AG04450 (cell line): ENCODE data around the gene ZNF581. TPM values are rescaled to one million over a fixed set of nuclear protein-coding genes. Genes with fewer than 3 reads are reported as not detected.

Source experiments
- CTCF ChIA-PET: fragments of 300-600, 350-600 bp; formaldehyde crosslinking; extraction: SDS; loops from one replicate; lab custom pipeline; 2022; ENCODE audit warnings: antibody characterized with exemption, inconsistent platforms; lab: Charles Lee
- POLR2A ChIA-PET: fragments of 350-600 bp; formaldehyde crosslinking; extraction: SDS; loops from one replicate; lab custom pipeline; 2021; ENCODE audit warnings: antibody characterized with exemption, inconsistent platforms; lab: Yijun Ruan, JAX
- DNase-seq: peaks from one replicate; pipeline ENCODE4 v3.0.0-alpha.2; 2011; ENCODE audit warnings: low read depth, low spot score
- H3K27ac ChIP-seq: one replicate; pipeline ENCODE4 v1.5.1; 2012; ENCODE audit warnings: low read depth, low read length, control low read depth
- H3K27me3 ChIP-seq: one replicate; pipeline ENCODE4 v1.6.0; 2012; ENCODE audit warnings: low read length; ENCODE audit not compliant: control insufficient read depth, insufficient read depth
- H3K4me3 ChIP-seq: 2 replicates; pipeline ENCODE4 v1.5.1; 2011; ENCODE audit warnings: mild to moderate bottlenecking, low read depth, low read length, control low read depth
- H3K9me3 ChIP-seq: 2 replicates; pipeline ENCODE4 v1.5.1; 2012; ENCODE audit warnings: low read length; ENCODE audit not compliant: control insufficient read depth, insufficient read depth
- CTCF ChIP-seq: IDR thresholded peaks from 2 replicates; pipeline ENCODE4 v1.5.1; 2011; ENCODE audit warnings: low read depth, low read length, control low read depth, inconsistent platforms
- polyA plus RNA-seq: library from polyadenylated mRNA; depleted of rRNA; stranded (reverse); fragments of >200 nt; gene quantifications from 2 replicates; pipeline ENCODE4 v1.2.3, GENCODE V29; 2011

ZNF581 gene
- polyA plus RNA-seq, 1 experiment: 19.1 TPM

GRCh38 chr19:55647732-55648584 lies 4.5 kb downstream of the ZNF581 start, which contains the start of gene CCDC106:
CCDC106 (plus strand) TSS chr19:55648212; CDS start chr19:55649047, 835 bp downstream.
- Histone ChIP-seq H3K27me3 (no peaks in the 10 kb centered on the region), H3K4me3 (peak within 1 kb of the TSS; percentile 79), H3K9me3 (no peaks in the 10 kb centered on the region; the same call in 1 of the 2 replicates), H3K27ac (peak within 1 kb of the TSS; percentile 31)
- no peak for TF ChIP-seq CTCF
- ChIA-PET CTCF (interaction anchor here (1.0 to 1.5 kb wide), 3 partner anchors 9 to 17 kb away, joined by 4 to 8 read pairs (median 6); no protein-coding TSS in a partner anchor), POLR2A (interaction anchor here (0.8 to 1.0 kb wide), 2 partner anchors 12 to 13 kb away, joined by 3 read pairs; no protein-coding TSS in a partner anchor)
- DNase-seq: no peak

- H3K4me3 ChIP-seq: peak overlapping the region; percentile 79
- no peak overlapping the region for H3K27ac ChIP-seq
- no peaks in the 10 kb centered on the region; the same call in 1 of the 2 replicates for H3K9me3 ChIP-seq
- POLR2A ChIA-PET: interaction anchor here (0.6 kb wide), 1 partner anchor 20 kb away, joined by 6 read pairs; no protein-coding TSS in a partner anchor
- DNase-seq: no peak
- no peak for TF ChIP-seq CTCF
- H3K27me3 ChIP-seq: no peaks in the 10 kb centered on the region
- CTCF ChIA-PET: interaction anchor here (0.6 kb wide), 1 partner anchor 1198 kb away, joined by 3 read pairs; no protein-coding TSS in a partner anchor
Measured at GRCh38 chr19:55648585-55649267, 5.3 kb downstream of the ZNF581 start.

- TF ChIP-seq CTCF: no peak
- CTCF ChIA-PET: interaction anchor here (0.6 kb wide), 1 partner anchor 1198 kb away, joined by 3 read pairs; no protein-coding TSS in a partner anchor
- Histone ChIP-seq H3K9me3 (no peaks in the 10 kb centered on the region; the same call in 1 of the 2 replicates), H3K4me3 (peak overlapping the region; percentile 79), H3K27ac (no peak overlapping the region), H3K27me3 (no peaks in the 10 kb centered on the region)
- no peak for DNase-seq
- POLR2A ChIA-PET: interaction anchor here (0.6 kb wide), 1 partner anchor 21 kb away, joined by 6 read pairs; no protein-coding TSS in a partner anchor
Measured at GRCh38 chr19:55649268-55650125, 6.0 kb downstream of the ZNF581 start.

GRCh38 chr19:55650126-55650557 lies 6.7 kb downstream of the ZNF581 start:
- H3K27me3 ChIP-seq: no peaks in the 10 kb centered on the region
- CTCF ChIA-PET: no interaction called here
- no peak for TF ChIP-seq CTCF
- no peak overlapping the region for H3K27ac ChIP-seq
- POLR2A ChIA-PET: no interaction called here
- DNase-seq: no peak
- no peaks in the 10 kb centered on the region; the same call in 1 of the 2 replicates for H3K9me3 ChIP-seq
- no peak overlapping the region for H3K4me3 ChIP-seq
